ENCODE measurements around the gene SYT1.

Gene SYT1

DNA sequence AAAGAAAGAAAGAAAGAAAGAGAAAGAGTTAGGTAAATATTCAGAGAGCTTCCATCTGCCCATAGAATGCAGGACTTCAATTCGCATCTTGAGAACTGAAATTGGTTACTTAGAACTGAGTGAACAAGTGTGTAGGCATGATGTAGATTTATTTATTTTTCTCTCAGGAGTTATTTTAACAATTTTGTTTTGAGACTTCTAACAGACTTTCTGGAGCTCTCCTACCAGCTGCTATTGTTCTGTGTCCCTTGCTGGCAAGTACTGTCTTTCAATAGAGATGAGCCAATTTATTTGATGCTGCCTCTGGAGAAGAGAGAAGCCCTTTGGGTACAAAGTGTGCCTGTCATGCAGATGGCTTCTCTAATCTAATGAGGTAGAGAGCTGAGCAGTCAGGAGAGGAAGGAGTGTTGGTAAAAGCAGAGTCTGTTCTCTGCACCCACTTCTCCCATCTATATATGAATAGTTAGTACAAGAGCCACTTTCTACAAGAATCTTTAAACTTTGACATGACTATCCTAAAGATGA lies 67.0 kb downstream of the SYT1 start:
- Histone ChIP-seq H3K4me3 (ENCODE audit: severe bottlenecking) (no peak overlapping the region), H3K36me3 (ENCODE audit: low read depth) (no peaks in the 10 kb centered on the region), H3K9me3 (ENCODE audit: severe bottlenecking) (no peaks in the 10 kb centered on the region), H3K4me1 (ENCODE audit: insufficient read depth, poor library complexity, severe bottlenecking) (peaks cover 22% of the 10 kb centered on the region), H3K27ac (ENCODE audit: poor library complexity, severe bottlenecking) (no peak overlapping the region), H3K27me3 (ENCODE audit: insufficient read depth, poor library complexity, severe bottlenecking) (no peaks in the 10 kb centered on the region)
- TF ChIP-seq CTCF (IDR thresholded peaks at IDR 0.05; ENCODE audit: poor library complexity, severe bottlenecking): no peak
- ATAC-seq (ENCODE audit: low read depth) (no peak), DNase-seq (ENCODE audit: low spot score) (no peak)

- no peaks in the 10 kb centered on the region for H3K27me3 ChIP-seq (ENCODE audit: insufficient read depth, poor library complexity, severe bottlenecking)
- no peaks in the 10 kb centered on the region for H3K9me3 ChIP-seq (ENCODE audit: severe bottlenecking)
- peaks cover 18% of the 10 kb centered on the region for H3K4me1 ChIP-seq (ENCODE audit: insufficient read depth, poor library complexity, severe bottlenecking)
- ATAC-seq (ENCODE audit: low read depth) (no peak), DNase-seq (ENCODE audit: low spot score) (no peak)
- TF ChIP-seq CTCF (IDR thresholded peaks at IDR 0.05; ENCODE audit: poor library complexity, severe bottlenecking): no peak
- H3K4me3 ChIP-seq (ENCODE audit: severe bottlenecking): no peak overlapping the region
- no peaks in the 10 kb centered on the region for H3K36me3 ChIP-seq (ENCODE audit: low read depth)
- no peak overlapping the region for H3K27ac ChIP-seq (ENCODE audit: poor library complexity, severe bottlenecking)
Observed at GRCh38 chr12:78933014-78933413, 68.4 kb downstream of the SYT1 start.

GRCh38 chr12:78938341-78939084 lies 73.9 kb downstream of the SYT1 start:
- Histone ChIP-seq H3K36me3 (ENCODE audit: low read depth) (no peaks in the 10 kb centered on the region), H3K27ac (ENCODE audit: poor library complexity, severe bottlenecking) (no peak overlapping the region), H3K4me3 (ENCODE audit: severe bottlenecking) (no peak overlapping the region), H3K27me3 (ENCODE audit: insufficient read depth, poor library complexity, severe bottlenecking) (no peaks in the 10 kb centered on the region), H3K4me1 (ENCODE audit: insufficient read depth, poor library complexity, severe bottlenecking) (no peaks in the 10 kb centered on the region), H3K9me3 (ENCODE audit: severe bottlenecking) (no peaks in the 10 kb centered on the region)
- DNase-seq (ENCODE audit: low spot score) (no peak), ATAC-seq (ENCODE audit: low read depth) (no peak)
- no peak for TF ChIP-seq CTCF (IDR thresholded peaks at IDR 0.05; ENCODE audit: poor library complexity, severe bottlenecking)

GRCh38 chr12:78949532-78949931 lies 85.0 kb downstream of the SYT1 start:
- no peaks in the 10 kb centered on the region for H3K27me3 ChIP-seq (ENCODE audit: insufficient read depth, poor library complexity, severe bottlenecking)
- no peaks in the 10 kb centered on the region for H3K36me3 ChIP-seq (ENCODE audit: low read depth)
- H3K9me3 ChIP-seq (ENCODE audit: severe bottlenecking): no peaks in the 10 kb centered on the region
- H3K4me1 ChIP-seq (ENCODE audit: insufficient read depth, poor library complexity, severe bottlenecking): no peaks in the 10 kb centered on the region
- ATAC-seq (ENCODE audit: low read depth) (no peak), DNase-seq (ENCODE audit: low spot score) (no peak)
- H3K27ac ChIP-seq (ENCODE audit: poor library complexity, severe bottlenecking): no peak overlapping the region
- H3K4me3 ChIP-seq (ENCODE audit: severe bottlenecking): no peak overlapping the region
- TF ChIP-seq CTCF (IDR thresholded peaks at IDR 0.05; ENCODE audit: poor library complexity, severe bottlenecking): no peak

All from RWPE2 (cell line).